ENCODE data around the gene SRPK2.
"Not testable (repeated sequence)": the region's sequence is repeated elsewhere in the genome, so short reads cannot be mapped to it uniquely, and the experiment has no call there.

Gene SRPK2

GRCh38 chr7:105369944-105370343 lies 18.8 kb downstream of the SRPK2 start:
- no peak for DNase-seq

GRCh38 chr7:105367458-105367857 lies 21.3 kb downstream of the SRPK2 start:
- DNase-seq = no peak

- no peak for DNase-seq
Observed at GRCh38 chr7:105365541-105366534, 22.9 kb downstream of the SRPK2 start.

GRCh38 chr7:105364684-105365083 lies 24.0 kb downstream of the SRPK2 start:
- no peak for DNase-seq

- DNase-seq = not testable (repeated sequence)
Observed at GRCh38 chr7:105363657-105364056, 25.1 kb downstream of the SRPK2 start.

GRCh38 chr7:105362685-105363084 lies 26.0 kb downstream of the SRPK2 start:
- not testable (repeated sequence) for DNase-seq

- not testable (repeated sequence) for DNase-seq
Observed at GRCh38 chr7:105361995-105362394, 26.7 kb downstream of the SRPK2 start.

- not testable (repeated sequence) for DNase-seq
Observed at GRCh38 chr7:105360149-105360548, 28.6 kb downstream of the SRPK2 start.

- DNase-seq = no peak
Observed at GRCh38 chr7:105355701-105356100, 33.0 kb downstream of the SRPK2 start.

- no peak for DNase-seq
Observed at GRCh38 chr7:105354383-105354782, 34.3 kb downstream of the SRPK2 start.

- peak; percentile 42 for DNase-seq
Observed at GRCh38 chr7:105353752-105354328, 34.9 kb downstream of the SRPK2 start.

GRCh38 chr7:105352901-105353668 lies 35.6 kb downstream of the SRPK2 start:
- DNase-seq = no peak

- peak; percentile 83 for DNase-seq
Observed at GRCh38 chr7:105352018-105352612, 36.6 kb downstream of the SRPK2 start.

GRCh38 chr7:105350906-105351305 lies 37.8 kb downstream of the SRPK2 start:
- no peak for DNase-seq

- not testable (repeated sequence) for DNase-seq
Observed at GRCh38 chr7:105348177-105348576, 40.5 kb downstream of the SRPK2 start.

GRCh38 chr7:105346593-105347322 lies 42.0 kb downstream of the SRPK2 start:
- DNase-seq = no peak

- DNase-seq = no peak
Observed at GRCh38 chr7:105346138-105346537, 42.6 kb downstream of the SRPK2 start.

- no peak for DNase-seq
Observed at GRCh38 chr7:105345725-105346124, 43.0 kb downstream of the SRPK2 start.

- no peak for DNase-seq
Observed at GRCh38 chr7:105345003-105345402, 43.7 kb downstream of the SRPK2 start.

- DNase-seq = no peak
Observed at GRCh38 chr7:105339404-105340323, 49.1 kb downstream of the SRPK2 start.

- DNase-seq = no peak
Observed at GRCh38 chr7:105337529-105337928, 51.2 kb downstream of the SRPK2 start.

Data from GDM1 (cell line).